PFSK-1 (cell line): ENCODE data around the gene GRID1.

Source experiments
- POLR2AphosphoS5 ChIP-seq: IDR thresholded peaks from 2 replicates; pipeline ENCODE4 v1.6.1; 2012; ENCODE audit warnings: low read depth, mild to moderate bottlenecking, control low read depth, low read length, moderate library complexity
- TAF1 ChIP-seq: IDR thresholded peaks from 2 replicates; pipeline ENCODE4 v1.6.1; 2012; ENCODE audit warnings: low read length, control low read depth, borderline replicate concordance; ENCODE audit not compliant: insufficient read depth

DNA sequence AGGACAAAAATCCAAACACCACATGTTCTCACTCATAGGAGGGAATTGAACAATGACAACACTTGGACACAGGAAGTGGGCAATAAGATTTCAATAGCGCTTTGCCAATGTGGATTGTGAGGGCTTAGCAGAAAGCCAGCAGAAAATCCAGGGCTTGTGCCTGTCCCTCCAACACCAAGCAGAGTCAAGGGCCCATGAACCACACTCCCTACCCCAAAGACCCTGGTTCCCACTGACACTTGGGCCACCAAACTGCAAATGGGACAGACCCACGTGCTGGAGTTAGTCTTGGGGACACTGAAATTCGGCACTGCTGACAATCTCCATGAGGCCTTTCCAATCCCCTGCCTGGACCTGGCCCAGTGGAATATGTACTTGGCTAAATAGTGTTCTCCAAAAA, 67.0 kb downstream of the GRID1 start:
- no peak for TF ChIP-seq TAF1
- no peak for TF ChIP-seq POLR2AphosphoS5
